Smooth muscle cell (in vitro differentiated cells): Measurements from ENCODE around the gene TSPAN15. TPM values are rescaled to one million over a fixed set of nuclear protein-coding genes. Genes with fewer than 3 reads are reported as not detected.

Source experiments
- DNase-seq: peaks from one replicate; lab custom pipeline; 2025; ENCODE audit not compliant: unreplicated experiment; lab: John Stamatoyannopoulos, UW
- H2AFZ ChIP-seq: fragments of 200-600 bp; sonication (generic); 2 replicates; pipeline ENCODE4 v1.6.0; 2016; ENCODE audit warnings: antibody characterized with exemption, low read depth, mild to moderate bottlenecking
- H3F3A ChIP-seq: fragments of 200-600 bp; sonication (generic); 2 replicates; pipeline ENCODE4 v1.6.0; 2017; ENCODE audit warnings: antibody characterized with exemption, low read depth
- H3K27ac ChIP-seq: fragments of 200-600 bp; sonication (generic); 2 replicates; pipeline ENCODE4 v1.5.1; 2016; ENCODE audit warnings: low read depth, mild to moderate bottlenecking
- H3K27me3 ChIP-seq: fragments of 200-600 bp; sonication (generic); 2 replicates; pipeline ENCODE4 v1.6.1; 2016; ENCODE audit warnings: low read depth, mild to moderate bottlenecking
- H3K36me3 ChIP-seq: fragments of 200-600 bp; sonication (generic); 2 replicates; pipeline ENCODE4 v1.5.1; 2016; ENCODE audit warnings: low read depth
- H3K4me1 ChIP-seq: fragments of 200-600 bp; sonication (generic); 2 replicates; pipeline ENCODE4 v1.5.1; 2016; ENCODE audit warnings: low read depth
- H3K4me2 ChIP-seq: fragments of 200-600 bp; sonication (generic); 2 replicates; pipeline ENCODE4 v1.6.0; 2016; ENCODE audit warnings: mild to moderate bottlenecking
- H3K4me3 ChIP-seq: fragments of 200-600 bp; sonication (generic); 2 replicates; pipeline ENCODE4 v1.5.1; 2016; ENCODE audit warnings: mild to moderate bottlenecking
- H3K79me2 ChIP-seq: fragments of 200-600 bp; sonication (generic); 2 replicates; pipeline ENCODE4 v1.6.0; 2016; ENCODE audit warnings: low read depth, mild to moderate bottlenecking
- H3K9ac ChIP-seq: fragments of 200-600 bp; sonication (generic); 2 replicates; pipeline ENCODE4 v1.6.0; 2016; ENCODE audit warnings: low read depth
- H3K9me3 ChIP-seq: fragments of 200-600 bp; sonication (generic); replicated peaks from 2 replicates; pipeline ENCODE4 v1.5.1; 2016; ENCODE audit warnings: low read depth
- H4K20me1 ChIP-seq: fragments of 200-600 bp; sonication (generic); 2 replicates; pipeline ENCODE4 v1.6.0; 2016; ENCODE audit warnings: low read depth
- WGBS: methylation state at CpG from one replicate; pipeline ENCODE4 v1.1.7; 2016; ENCODE audit warnings: low lambda C conversion rate; 5-methylcytosine and 5-hydroxymethylcytosine counted together
- polyA plus RNA-seq: library from polyadenylated mRNA; unstranded; fragments of >200 nt; fragmentation: Nextera tagmentation; extraction: Ambion mirVana; gene quantifications from 2 replicates; pipeline ENCODE4 v1.2.1, GENCODE V29; 2016
- total RNA-seq: library from RNA; depleted of rRNA; stranded (reverse); fragments of >200 nt; gene quantifications from 2 replicates; pipeline ENCODE4 v1.2.3, GENCODE V29; 2014
- TF ChIP-seq, protein P1 (sequence below): fragments of 200-600 bp; sonication (generic); IDR thresholded peaks from 2 replicates; pipeline ENCODE4 v1.5.1; 2017; ENCODE audit warnings: borderline replicate concordance, mild to moderate bottlenecking, antibody characterized with exemption; ENCODE audit not compliant: insufficient read depth, poor library complexity, severe bottlenecking

TSPAN15 gene
- total and polyA plus RNA-seq, 2 experiments from 2014 or later = 113 to 249 TPM

DNA sequence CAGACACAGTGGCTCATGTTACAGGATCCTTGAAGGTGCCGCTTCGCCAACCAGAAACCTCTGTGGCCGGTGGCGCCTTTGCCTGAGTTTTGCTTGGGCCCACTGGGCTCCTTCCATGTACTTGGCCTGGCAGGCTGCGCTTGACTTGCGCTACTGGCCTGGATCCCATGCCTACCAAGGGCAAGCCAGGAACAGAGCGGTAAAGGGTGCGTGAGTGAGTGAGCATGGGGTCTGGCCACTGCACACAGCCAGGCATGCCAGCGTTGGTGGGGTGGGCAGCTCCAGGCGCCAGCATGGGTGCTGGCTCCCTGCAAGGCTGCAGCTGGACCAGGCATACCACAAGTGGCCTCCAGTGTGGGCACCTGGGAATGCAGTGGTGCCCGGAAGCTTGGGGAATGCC lies 16.3 kb upstream of the TSPAN15 start:
- no peaks in the 10 kb centered on the region for H3K27me3 ChIP-seq
- no peak for DNase-seq

DNA sequence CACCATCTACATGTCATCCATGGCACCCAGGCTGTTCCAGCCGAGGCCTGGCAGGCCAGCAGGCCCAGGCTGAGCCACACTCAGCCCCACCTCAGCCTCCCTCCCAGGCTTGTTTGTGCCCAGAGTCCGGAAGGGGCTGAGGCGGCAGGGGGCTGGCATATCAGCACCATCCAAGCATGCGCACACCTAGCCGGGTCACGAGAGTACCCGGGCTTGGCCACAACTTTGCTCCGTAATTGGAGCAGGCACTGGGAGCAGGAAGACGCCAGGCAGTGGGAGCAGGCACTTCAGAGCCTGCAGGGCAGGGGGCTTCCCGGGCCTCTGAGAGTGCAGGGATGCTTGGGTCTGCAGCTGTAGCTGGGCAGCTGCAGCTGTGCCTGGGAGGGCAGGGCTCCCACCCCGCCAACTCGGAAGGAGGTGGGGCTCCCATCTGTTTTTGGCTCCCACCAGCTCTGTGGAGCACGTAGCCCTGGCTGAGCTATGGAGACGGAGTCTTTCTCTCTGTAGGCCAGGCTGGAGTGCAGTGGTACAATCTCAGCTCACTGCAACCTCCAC lies 15.2 kb upstream of the TSPAN15 start:
- DNase-seq = no peak
- WGBS = 96% methylated on average over 14 of the region's 14 CpGs
- Histone ChIP-seq H4K20me1 (no peaks in the 10 kb centered on the region), H3K27ac (no peak overlapping the region), H3K4me3 (no peak overlapping the region), H3K36me3 (no peaks in the 10 kb centered on the region), H3F3A (peaks cover 9% of the 10 kb centered on the region), H3K9me3 (no peaks in the 10 kb centered on the region), H3K4me1 (peaks cover 17% of the 10 kb centered on the region), H3K27me3 (no peaks in the 10 kb centered on the region), H3K9ac (no peak overlapping the region), H3K4me2 (no peak overlapping the region), H2AFZ (no peak overlapping the region), H3K79me2 (no peaks in the 10 kb centered on the region)
- TF ChIP-seq, protein P1, sequence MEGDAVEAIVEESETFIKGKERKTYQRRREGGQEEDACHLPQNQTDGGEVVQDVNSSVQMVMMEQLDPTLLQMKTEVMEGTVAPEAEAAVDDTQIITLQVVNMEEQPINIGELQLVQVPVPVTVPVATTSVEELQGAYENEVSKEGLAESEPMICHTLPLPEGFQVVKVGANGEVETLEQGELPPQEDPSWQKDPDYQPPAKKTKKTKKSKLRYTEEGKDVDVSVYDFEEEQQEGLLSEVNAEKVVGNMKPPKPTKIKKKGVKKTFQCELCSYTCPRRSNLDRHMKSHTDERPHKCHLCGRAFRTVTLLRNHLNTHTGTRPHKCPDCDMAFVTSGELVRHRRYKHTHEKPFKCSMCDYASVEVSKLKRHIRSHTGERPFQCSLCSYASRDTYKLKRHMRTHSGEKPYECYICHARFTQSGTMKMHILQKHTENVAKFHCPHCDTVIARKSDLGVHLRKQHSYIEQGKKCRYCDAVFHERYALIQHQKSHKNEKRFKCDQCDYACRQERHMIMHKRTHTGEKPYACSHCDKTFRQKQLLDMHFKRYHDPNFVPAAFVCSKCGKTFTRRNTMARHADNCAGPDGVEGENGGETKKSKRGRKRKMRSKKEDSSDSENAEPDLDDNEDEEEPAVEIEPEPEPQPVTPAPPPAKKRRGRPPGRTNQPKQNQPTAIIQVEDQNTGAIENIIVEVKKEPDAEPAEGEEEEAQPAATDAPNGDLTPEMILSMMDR = no peak

More for the DNA sequence above, 16.3 kb upstream of the TSPAN15 start:
- Histone ChIP-seq H3K79me2 (no peaks in the 10 kb centered on the region), H2AFZ (no peak overlapping the region), H4K20me1 (no peaks in the 10 kb centered on the region), H3K4me3 (no peak overlapping the region), H3F3A (peaks cover 9% of the 10 kb centered on the region), H3K27ac (no peak overlapping the region), H3K4me2 (no peak overlapping the region), H3K36me3 (no peaks in the 10 kb centered on the region), H3K9me3 (no peaks in the 10 kb centered on the region), H3K9ac (no peak overlapping the region), H3K4me1 (peaks cover 16% of the 10 kb centered on the region)
- TF ChIP-seq, protein P1 = no peak
- 98% methylated on average over 11 of the region's 11 CpGs for WGBS

DNA sequence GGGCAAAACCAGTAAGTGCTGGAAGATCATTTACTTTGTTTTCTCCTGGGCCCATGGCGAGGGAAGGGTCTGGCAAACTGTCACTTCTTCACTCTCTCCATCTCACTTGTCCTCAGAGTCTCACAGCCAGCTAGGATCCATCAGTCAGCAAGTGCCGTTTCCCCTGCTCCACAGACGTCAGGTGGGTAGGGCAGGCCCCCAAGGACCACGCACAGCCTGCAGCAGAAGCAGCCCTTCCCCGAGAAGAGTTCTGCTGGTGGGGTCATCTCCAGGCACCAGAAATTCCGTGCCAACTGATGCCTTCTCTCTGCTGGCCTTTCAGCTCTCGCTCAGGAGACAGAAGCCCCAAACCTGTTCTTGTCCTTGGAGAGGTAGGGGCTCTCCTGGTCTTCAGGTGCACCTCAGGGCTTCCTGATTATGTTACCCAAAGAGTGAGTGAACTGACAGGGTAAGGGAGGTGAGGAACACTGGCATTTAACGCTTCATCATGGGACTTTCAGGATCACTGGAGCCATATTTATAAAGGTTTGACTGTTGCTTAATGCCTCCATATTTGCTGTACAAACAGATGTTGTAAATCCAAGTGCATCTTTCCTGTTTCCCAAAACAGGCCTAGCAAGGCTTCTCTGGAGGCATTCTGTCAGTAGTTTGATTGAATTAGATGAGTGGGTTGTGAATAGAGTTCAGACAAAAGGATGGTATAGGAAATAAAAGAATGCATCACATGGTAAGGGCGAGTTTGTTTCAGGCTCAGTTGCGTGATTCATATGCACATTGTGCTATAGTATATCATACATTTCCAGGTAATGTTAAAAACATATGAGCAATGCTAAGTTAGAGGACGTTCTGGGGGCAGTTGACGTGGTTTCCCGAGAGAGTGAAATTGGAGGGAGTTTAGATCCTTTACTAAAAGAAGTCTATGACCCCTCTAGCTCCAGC lies 13.7 kb upstream of the TSPAN15 start:
- DNase-seq = no peak
- Histone ChIP-seq H3K36me3 (no peaks in the 10 kb centered on the region), H4K20me1 (no peaks in the 10 kb centered on the region), H3K4me3 (no peak overlapping the region), H2AFZ (no peak overlapping the region), H3K9me3 (no peaks in the 10 kb centered on the region), H3K4me1 (peaks cover 17% of the 10 kb centered on the region), H3K27ac (peak overlapping the region; percentile 85), H3K9ac (peak overlapping the region; percentile 58), H3K79me2 (no peaks in the 10 kb centered on the region), H3F3A (peaks cover 9% of the 10 kb centered on the region), H3K27me3 (no peaks in the 10 kb centered on the region), H3K4me2 (peak overlapping the region; percentile 76)
- 89% methylated on average over 13 of the region's 13 CpGs for WGBS
- TF ChIP-seq, protein P1 = no peak
